ENCODE results near the gene TAS1R3.

- TF ChIP-seq TAF1 (IDR thresholded peaks at IDR 0.05; ENCODE audit: low read depth) (no peak), CEBPB (IDR thresholded peaks at IDR 0.05) (no peak), FOXM1 (IDR thresholded peaks at IDR 0.05; ENCODE audit: borderline replicate concordance, low read depth) (no peak), REST (IDR thresholded peaks at IDR 0.05; ENCODE audit: low read depth) (no peak), RAD21 (IDR thresholded peaks at IDR 0.05; ENCODE audit: low read depth) (no peak), YY1 (IDR thresholded peaks at IDR 0.05; ENCODE audit: low read depth) (no peak), EP300 (IDR thresholded peaks at IDR 0.05; ENCODE audit: borderline replicate concordance) (no peak), NFIC (IDR thresholded peaks at IDR 0.05) (no peak), MAX (IDR thresholded peaks at IDR 0.05) (no peak), TEAD4 (IDR thresholded peaks at IDR 0.05) (no peak)
Measured at GRCh38 chr1:1296070-1297061, 34.7 kb upstream of the TAS1R3 start.
